ENCODE data around the gene DES. TPM values are rescaled to one million over a fixed set of nuclear protein-coding genes. Genes with fewer than 3 reads are reported as not detected.
A peak's percentile ranks its signal among the peaks of the same experiment; 100 is the strongest.
"Not testable (repeated sequence)": the region's sequence is repeated elsewhere in the genome, so short reads cannot be mapped to it uniquely, and the experiment has no call there.

Gene DES
- total RNA-seq, 1 experiment from 2014 or later, result not detected

GRCh38 chr2:219395056-219395455 is 23.1 kb upstream of the DES start:
- H3K27me3 ChIP-seq (ENCODE audit: low read length); H3K4me2 ChIP-seq (ENCODE audit: low read depth, low read length, poor library complexity, severe bottlenecking); H3K4me1 ChIP-seq (ENCODE audit: low read length); H3K27ac ChIP-seq (ENCODE audit: low read length); H3K9ac ChIP-seq (ENCODE audit: low read length); H3K9me3 ChIP-seq (ENCODE audit: low read length); H3K4me3 ChIP-seq (ENCODE audit: low read length); H4K20me1 ChIP-seq (ENCODE audit: insufficient read depth, low read depth, low read length); H2AFZ ChIP-seq (ENCODE audit: low read length); H3K9me2 ChIP-seq (replicated peaks; ENCODE audit: insufficient read depth, low read length); H3K36me3 ChIP-seq (ENCODE audit: insufficient read depth, low read length); H3K79me2 ChIP-seq (ENCODE audit: low read length); DNase-seq: not testable (repeated sequence)

- H3K27ac ChIP-seq (ENCODE audit: low read length), result no peak overlapping the region
- H3K9ac ChIP-seq (ENCODE audit: low read length), result no peak overlapping the region
- no peaks in the 10 kb centered on the region for H3K4me1 ChIP-seq (ENCODE audit: low read length)
- H3K9me3 ChIP-seq (ENCODE audit: low read length), result no peaks in the 10 kb centered on the region
- DNase-seq, result no peak
- no peaks in the 10 kb centered on the region for H3K36me3 ChIP-seq (ENCODE audit: insufficient read depth, low read length)
- no peak overlapping the region for H3K4me3 ChIP-seq (ENCODE audit: low read length)
- H2AFZ ChIP-seq (ENCODE audit: low read length), result no peak overlapping the region
- H3K27me3 ChIP-seq (ENCODE audit: low read length), result no peaks in the 10 kb centered on the region
- no peaks in the 10 kb centered on the region for H4K20me1 ChIP-seq (ENCODE audit: insufficient read depth, low read depth, low read length)
- H3K4me2 ChIP-seq (ENCODE audit: low read depth, low read length, poor library complexity, severe bottlenecking), result no peak overlapping the region
- H3K9me2 ChIP-seq (replicated peaks; ENCODE audit: insufficient read depth, low read length), result no peaks in the 10 kb centered on the region
- H3K79me2 ChIP-seq (ENCODE audit: low read length), result no peaks in the 10 kb centered on the region
Observed at GRCh38 chr2:219395609-219396008, 22.6 kb upstream of the DES start.

GRCh38 chr2:219396863-219397457 is 21.2 kb upstream of the DES start:
- Histone ChIP-seq H3K4me1 (ENCODE audit: low read length) (no peaks in the 10 kb centered on the region), H2AFZ (ENCODE audit: low read length) (no peak overlapping the region), H3K4me3 (ENCODE audit: low read length) (no peak overlapping the region), H3K9ac (ENCODE audit: low read length) (no peak overlapping the region), H3K9me3 (ENCODE audit: low read length) (no peaks in the 10 kb centered on the region), H3K4me2 (ENCODE audit: low read depth, low read length, poor library complexity, severe bottlenecking) (no peak overlapping the region), H3K27me3 (ENCODE audit: low read length) (no peaks in the 10 kb centered on the region), H3K27ac (ENCODE audit: low read length) (no peak overlapping the region), H3K79me2 (ENCODE audit: low read length) (no peaks in the 10 kb centered on the region), H4K20me1 (ENCODE audit: insufficient read depth, low read depth, low read length) (no peaks in the 10 kb centered on the region), H3K36me3 (ENCODE audit: insufficient read depth, low read length) (no peaks in the 10 kb centered on the region), H3K9me2 (replicated peaks; ENCODE audit: insufficient read depth, low read length) (no peaks in the 10 kb centered on the region)
- DNase-seq, result no peak

- Histone ChIP-seq H4K20me1 (ENCODE audit: insufficient read depth, low read depth, low read length) (no peaks in the 10 kb centered on the region), H3K4me2 (ENCODE audit: low read depth, low read length, poor library complexity, severe bottlenecking) (no peak overlapping the region), H2AFZ (ENCODE audit: low read length) (no peak overlapping the region), H3K9ac (ENCODE audit: low read length) (no peak overlapping the region), H3K4me3 (ENCODE audit: low read length) (no peak overlapping the region), H3K4me1 (ENCODE audit: low read length) (no peaks in the 10 kb centered on the region), H3K27me3 (ENCODE audit: low read length) (no peaks in the 10 kb centered on the region), H3K36me3 (ENCODE audit: insufficient read depth, low read length) (no peaks in the 10 kb centered on the region), H3K9me3 (ENCODE audit: low read length) (no peaks in the 10 kb centered on the region), H3K79me2 (ENCODE audit: low read length) (no peaks in the 10 kb centered on the region), H3K27ac (ENCODE audit: low read length) (no peak overlapping the region), H3K9me2 (replicated peaks; ENCODE audit: insufficient read depth, low read length) (no peaks in the 10 kb centered on the region)
- DNase-seq, result no peak
Observed at GRCh38 chr2:219398721-219399363, 19.3 kb upstream of the DES start.

GRCh38 chr2:219399716-219400478 is 18.3 kb upstream of the DES start:
- H3K79me2 ChIP-seq (ENCODE audit: low read length), result no peaks in the 10 kb centered on the region
- H4K20me1 ChIP-seq (ENCODE audit: insufficient read depth, low read depth, low read length), result no peaks in the 10 kb centered on the region
- no peaks in the 10 kb centered on the region for H3K36me3 ChIP-seq (ENCODE audit: insufficient read depth, low read length)
- H3K4me2 ChIP-seq (ENCODE audit: low read depth, low read length, poor library complexity, severe bottlenecking), result no peak overlapping the region
- no peak overlapping the region for H3K4me3 ChIP-seq (ENCODE audit: low read length)
- no peak overlapping the region for H2AFZ ChIP-seq (ENCODE audit: low read length)
- H3K27ac ChIP-seq (ENCODE audit: low read length), result no peak overlapping the region
- no peaks in the 10 kb centered on the region for H3K9me2 ChIP-seq (replicated peaks; ENCODE audit: insufficient read depth, low read length)
- H3K4me1 ChIP-seq (ENCODE audit: low read length), result no peaks in the 10 kb centered on the region
- no peaks in the 10 kb centered on the region for H3K27me3 ChIP-seq (ENCODE audit: low read length)
- no peak overlapping the region for H3K9ac ChIP-seq (ENCODE audit: low read length)
- no peaks in the 10 kb centered on the region for H3K9me3 ChIP-seq (ENCODE audit: low read length)
- no peak for DNase-seq

- H3K4me1 ChIP-seq (ENCODE audit: low read length), result no peaks in the 10 kb centered on the region
- no peak overlapping the region for H2AFZ ChIP-seq (ENCODE audit: low read length)
Observed at GRCh38 chr2:219400562-219400961, 17.6 kb upstream of the DES start.

GRCh38 chr2:219401606-219402005 is 16.6 kb upstream of the DES start:
- H3K9me3 ChIP-seq (ENCODE audit: low read length), result no peaks in the 10 kb centered on the region
- no peak overlapping the region for H3K9ac ChIP-seq (ENCODE audit: low read length)
- no peaks in the 10 kb centered on the region for H3K4me1 ChIP-seq (ENCODE audit: low read length)
- DNase-seq, result no peak
- H2AFZ ChIP-seq (ENCODE audit: low read length), result no peak overlapping the region
- no peaks in the 10 kb centered on the region for H3K27me3 ChIP-seq (ENCODE audit: low read length)
- H3K4me3 ChIP-seq (ENCODE audit: low read length), result no peak overlapping the region
- H4K20me1 ChIP-seq (ENCODE audit: insufficient read depth, low read depth, low read length), result no peaks in the 10 kb centered on the region
- no peaks in the 10 kb centered on the region for H3K36me3 ChIP-seq (ENCODE audit: insufficient read depth, low read length)
- no peak overlapping the region for H3K27ac ChIP-seq (ENCODE audit: low read length)
- no peaks in the 10 kb centered on the region for H3K79me2 ChIP-seq (ENCODE audit: low read length)
- no peak overlapping the region for H3K4me2 ChIP-seq (ENCODE audit: low read depth, low read length, poor library complexity, severe bottlenecking)
- H3K9me2 ChIP-seq (replicated peaks; ENCODE audit: insufficient read depth, low read length), result no peaks in the 10 kb centered on the region

More at GRCh38 chr2:219400562-219400961, 17.6 kb upstream of the DES start:
- H4K20me1 ChIP-seq (ENCODE audit: insufficient read depth, low read depth, low read length), result no peaks in the 10 kb centered on the region
- H3K36me3 ChIP-seq (ENCODE audit: insufficient read depth, low read length), result no peaks in the 10 kb centered on the region
- no peak overlapping the region for H3K27ac ChIP-seq (ENCODE audit: low read length)
- no peaks in the 10 kb centered on the region for H3K9me3 ChIP-seq (ENCODE audit: low read length)
- no peaks in the 10 kb centered on the region for H3K27me3 ChIP-seq (ENCODE audit: low read length)
- no peaks in the 10 kb centered on the region for H3K79me2 ChIP-seq (ENCODE audit: low read length)
- H3K4me2 ChIP-seq (ENCODE audit: low read depth, low read length, poor library complexity, severe bottlenecking), result no peak overlapping the region
- H3K4me3 ChIP-seq (ENCODE audit: low read length), result no peak overlapping the region
- no peaks in the 10 kb centered on the region for H3K9me2 ChIP-seq (replicated peaks; ENCODE audit: insufficient read depth, low read length)
- no peak overlapping the region for H3K9ac ChIP-seq (ENCODE audit: low read length)
- DNase-seq, result no peak

GRCh38 chr2:219402665-219403515 is 15.3 kb upstream of the DES start:
- Histone ChIP-seq H3K79me2 (ENCODE audit: low read length) (no peaks in the 10 kb centered on the region), H3K27ac (ENCODE audit: low read length) (no peak overlapping the region), H3K4me3 (ENCODE audit: low read length) (no peak overlapping the region), H3K9ac (ENCODE audit: low read length) (no peak overlapping the region), H4K20me1 (ENCODE audit: insufficient read depth, low read depth, low read length) (no peaks in the 10 kb centered on the region), H3K9me2 (replicated peaks; ENCODE audit: insufficient read depth, low read length) (no peaks in the 10 kb centered on the region), H3K4me1 (ENCODE audit: low read length) (no peaks in the 10 kb centered on the region), H3K9me3 (ENCODE audit: low read length) (no peaks in the 10 kb centered on the region), H2AFZ (ENCODE audit: low read length) (no peak overlapping the region), H3K36me3 (ENCODE audit: insufficient read depth, low read length) (no peaks in the 10 kb centered on the region), H3K27me3 (ENCODE audit: low read length) (no peaks in the 10 kb centered on the region), H3K4me2 (ENCODE audit: low read depth, low read length, poor library complexity, severe bottlenecking) (no peak overlapping the region)
- peak; percentile 86 for DNase-seq

Measured in Karpas-422 (cell line).